ENCODE results near the gene RAB22A.

RAB22A gene

DNA sequence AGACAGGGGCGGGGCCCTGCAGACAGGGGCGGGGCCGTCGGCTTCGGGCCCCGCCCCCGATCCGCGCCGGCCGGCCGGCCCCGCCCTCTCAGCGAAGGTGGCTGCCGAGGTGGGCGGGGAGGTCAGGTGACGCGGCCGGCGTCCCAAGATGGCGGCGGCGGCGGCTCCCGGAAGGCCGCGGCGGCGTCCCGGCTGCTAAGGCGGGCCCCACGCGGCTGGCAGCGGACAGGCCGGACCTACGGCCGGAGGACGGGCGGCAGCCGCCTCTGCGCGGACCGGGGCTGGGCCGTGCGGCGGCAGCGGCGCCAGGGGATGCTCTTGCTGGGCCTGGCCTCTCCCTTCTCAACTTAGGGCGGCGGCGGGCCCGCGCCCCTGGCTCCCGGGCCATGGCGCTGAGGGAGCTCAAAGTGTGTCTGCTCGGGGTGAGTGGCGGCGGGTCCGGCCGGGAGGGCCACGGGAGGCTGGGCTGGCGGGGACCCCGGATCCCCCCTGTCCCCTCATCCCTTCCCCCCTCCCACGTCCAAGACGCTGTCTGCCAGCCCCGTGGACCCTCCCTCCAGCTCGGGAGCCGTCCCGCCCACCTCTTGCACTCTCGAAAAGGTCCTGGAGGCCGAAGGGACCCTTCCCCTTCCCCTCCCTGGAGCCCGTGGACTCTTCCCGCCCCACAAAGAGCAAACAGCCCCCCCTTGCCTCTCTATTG lies at the start of gene RAB22A:
Gene RAB22A (plus strand): TSS at position 125 of the 700 bp plus-strand sequence. CDS start 262 bp downstream, at position 387.
- Histone ChIP-seq H3K4me3 (ENCODE audit: low read length in 2 of 2) (peak within 1 kb of the TSS; percentile 79 to 84), H3K9me3 (ENCODE audit: control insufficient read depth in 2 of 2, low read length in 2 of 2) (no peaks in the 10 kb centered on the region), H3K27me3 (ENCODE audit: control insufficient read depth in 2 of 2, insufficient read depth in 2 of 2, low read length in 2 of 2) (no peaks in the 10 kb centered on the region), H3K27ac (ENCODE audit: low read depth in 2 of 2, low read length in 2 of 2) (peak within 1 kb of the TSS; percentile 80 to 87), H3K4me1 (ENCODE audit: control insufficient read depth in 2 of 2, insufficient read depth in 2 of 2, low read length in 2 of 2) (peaks cover 14 to 21% of the 10 kb centered on the region in 2 donors), H3K9ac (ENCODE audit: low read depth in 1 of 2, low read length in 2 of 2) (peak within 1 kb of the TSS; percentile 74 to 82), H3K36me3 (ENCODE audit: control insufficient read depth in 2 of 2, insufficient read depth in 2 of 2, low read length in 2 of 2) (peaks cover 9 to 13% of the 10 kb centered on the region in 2 donors)

- H3K27ac ChIP-seq (ENCODE audit: low read depth in 2 of 2, low read length in 2 of 2) = no peak overlapping the region
- peaks cover 0 to 26% of the 10 kb centered on the region in 2 donors for H3K36me3 ChIP-seq (ENCODE audit: control insufficient read depth in 2 of 2, insufficient read depth in 2 of 2, low read length in 2 of 2)
- H3K4me1 ChIP-seq (ENCODE audit: control insufficient read depth in 2 of 2, insufficient read depth in 2 of 2, low read length in 2 of 2) = peaks cover 5 to 10% of the 10 kb centered on the region in 2 donors
- no peaks in the 10 kb centered on the region for H3K27me3 ChIP-seq (ENCODE audit: control insufficient read depth in 2 of 2, insufficient read depth in 2 of 2, low read length in 2 of 2)
- no peaks in the 10 kb centered on the region for H3K9me3 ChIP-seq (ENCODE audit: control insufficient read depth in 2 of 2, low read length in 2 of 2)
- H3K4me3 ChIP-seq (ENCODE audit: low read length in 2 of 2) = no peak overlapping the region
- H3K9ac ChIP-seq (ENCODE audit: low read depth in 1 of 2, low read length in 2 of 2) = no peak overlapping the region
Measured at GRCh38 chr20:58260006-58260405, 49.5 kb upstream of the RAB22A start.

DNA sequence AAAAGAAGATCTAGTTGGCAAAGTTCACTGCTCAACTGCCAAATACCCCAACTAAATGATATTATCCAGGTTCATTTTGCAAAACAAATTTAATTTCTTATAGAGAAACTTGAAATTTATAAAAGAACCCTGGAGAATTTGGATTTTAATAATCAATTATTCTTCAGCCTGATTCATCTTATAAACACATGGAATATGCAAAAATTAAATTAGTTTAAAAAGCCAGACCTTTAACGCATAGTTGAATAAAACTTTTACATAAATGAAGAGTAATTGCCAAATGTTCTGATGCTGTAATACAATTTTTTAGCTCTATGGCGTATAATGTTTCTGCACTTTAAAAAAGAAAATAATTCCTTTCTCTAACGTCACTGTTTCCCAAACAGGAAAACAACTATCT lies 47.9 kb upstream of the RAB22A start:
- no peak overlapping the region for H3K9ac ChIP-seq (ENCODE audit: low read depth in 1 of 2, low read length in 2 of 2)
- H3K4me1 ChIP-seq (ENCODE audit: control insufficient read depth in 2 of 2, insufficient read depth in 2 of 2, low read length in 2 of 2) = peaks cover 5 to 10% of the 10 kb centered on the region in 2 donors
- no peaks in the 10 kb centered on the region for H3K9me3 ChIP-seq (ENCODE audit: control insufficient read depth in 2 of 2, low read length in 2 of 2)
- peaks cover 0 to 34% of the 10 kb centered on the region in 2 donors for H3K36me3 ChIP-seq (ENCODE audit: control insufficient read depth in 2 of 2, insufficient read depth in 2 of 2, low read length in 2 of 2)
- no peak overlapping the region for H3K4me3 ChIP-seq (ENCODE audit: low read length in 2 of 2)
- no peaks in the 10 kb centered on the region for H3K27me3 ChIP-seq (ENCODE audit: control insufficient read depth in 2 of 2, insufficient read depth in 2 of 2, low read length in 2 of 2)
- H3K27ac ChIP-seq (ENCODE audit: low read depth in 2 of 2, low read length in 2 of 2) = no peak overlapping the region

DNA sequence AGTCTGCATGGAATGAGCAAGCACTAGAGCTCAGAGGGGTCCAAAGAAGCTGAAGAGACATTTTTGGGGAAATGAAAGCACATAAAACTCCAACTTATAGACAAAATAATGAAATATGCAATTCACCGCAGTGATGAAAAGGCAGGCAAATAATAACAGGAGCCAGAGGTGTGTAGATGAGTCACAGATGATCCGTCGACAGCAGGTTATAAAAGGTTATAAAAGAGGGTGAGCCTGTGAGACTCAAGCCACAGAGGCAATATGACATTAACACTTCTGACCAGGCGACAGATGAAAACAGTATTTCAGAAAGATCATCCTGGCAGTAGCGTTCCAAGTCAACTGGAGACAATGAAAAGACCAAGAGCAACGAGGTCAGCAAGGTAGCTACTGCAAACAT lies 45.2 kb upstream of the RAB22A start:
- Histone ChIP-seq H3K27me3 (ENCODE audit: control insufficient read depth in 2 of 2, insufficient read depth in 2 of 2, low read length in 2 of 2) (no peaks in the 10 kb centered on the region), H3K4me1 (ENCODE audit: control insufficient read depth in 2 of 2, insufficient read depth in 2 of 2, low read length in 2 of 2) (peaks cover 19 to 28% of the 10 kb centered on the region in 2 donors), H3K36me3 (ENCODE audit: control insufficient read depth in 2 of 2, insufficient read depth in 2 of 2, low read length in 2 of 2) (peaks cover 3 to 39% of the 10 kb centered on the region in 2 donors), H3K9ac (ENCODE audit: low read depth in 1 of 2, low read length in 2 of 2) (no peak overlapping the region), H3K9me3 (ENCODE audit: control insufficient read depth in 2 of 2, low read length in 2 of 2) (no peaks in the 10 kb centered on the region), H3K27ac (ENCODE audit: low read depth in 2 of 2, low read length in 2 of 2) (peak overlapping the region; percentile 39 to 52), H3K4me3 (ENCODE audit: low read length in 2 of 2) (no peak overlapping the region)

DNA sequence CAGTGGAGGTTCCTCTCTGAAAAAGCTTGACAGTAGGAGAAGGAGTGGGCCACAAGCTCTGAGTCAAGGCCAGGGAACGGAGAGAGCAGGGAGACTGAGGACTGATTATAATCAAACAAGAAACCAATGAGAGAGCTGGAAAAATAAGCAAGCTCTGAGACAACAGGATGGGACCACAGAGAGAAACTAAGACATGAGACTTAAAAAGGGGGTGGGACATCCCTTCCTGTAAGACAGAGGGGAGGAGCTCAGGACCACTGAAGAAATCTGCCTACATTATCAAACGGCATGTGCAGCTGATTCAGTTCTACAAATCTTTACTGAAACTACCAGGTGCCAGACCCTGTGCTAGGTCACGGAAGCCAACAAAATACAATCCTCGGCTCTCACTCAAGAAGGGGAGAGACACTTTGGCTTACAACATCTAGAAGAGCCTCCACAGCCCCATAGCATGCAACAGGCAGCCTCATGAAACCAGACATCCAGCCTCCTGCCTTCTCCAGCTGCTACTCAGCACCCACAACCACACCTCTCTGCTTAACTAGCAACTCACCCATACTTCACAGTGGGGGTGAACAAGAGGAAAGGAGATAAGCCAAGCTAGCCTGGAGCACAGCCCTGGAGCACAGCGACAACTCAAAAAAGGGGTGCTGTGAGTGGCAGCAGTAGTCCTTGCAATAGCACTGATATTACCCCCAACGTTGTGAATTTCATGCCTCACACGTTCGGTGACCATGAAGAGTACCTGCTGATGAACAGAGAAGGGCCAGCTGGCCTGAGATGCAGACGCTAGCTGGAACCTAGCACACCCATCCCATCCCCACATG lies 41.9 kb upstream of the RAB22A start:
- no peaks in the 10 kb centered on the region for H3K9me3 ChIP-seq (ENCODE audit: control insufficient read depth in 2 of 2, low read length in 2 of 2)
- H3K27ac ChIP-seq (ENCODE audit: low read depth in 2 of 2, low read length in 2 of 2) = no peak overlapping the region
- no peaks in the 10 kb centered on the region for H3K27me3 ChIP-seq (ENCODE audit: control insufficient read depth in 2 of 2, insufficient read depth in 2 of 2, low read length in 2 of 2)
- no peak overlapping the region for H3K4me3 ChIP-seq (ENCODE audit: low read length in 2 of 2)
- peaks cover 3 to 24% of the 10 kb centered on the region in 2 donors for H3K36me3 ChIP-seq (ENCODE audit: control insufficient read depth in 2 of 2, insufficient read depth in 2 of 2, low read length in 2 of 2)
- peaks cover 22 to 28% of the 10 kb centered on the region in 2 donors for H3K4me1 ChIP-seq (ENCODE audit: control insufficient read depth in 2 of 2, insufficient read depth in 2 of 2, low read length in 2 of 2)
- no peak overlapping the region for H3K9ac ChIP-seq (ENCODE audit: low read depth in 1 of 2, low read length in 2 of 2)

- Histone ChIP-seq H3K36me3 (ENCODE audit: control insufficient read depth in 2 of 2, insufficient read depth in 2 of 2, low read length in 2 of 2) (peaks cover 3 to 20% of the 10 kb centered on the region in 2 donors), H3K9me3 (ENCODE audit: control insufficient read depth in 2 of 2, low read length in 2 of 2) (no peaks in the 10 kb centered on the region), H3K27me3 (ENCODE audit: control insufficient read depth in 2 of 2, insufficient read depth in 2 of 2, low read length in 2 of 2) (no peaks in the 10 kb centered on the region), H3K27ac (ENCODE audit: low read depth in 2 of 2, low read length in 2 of 2) (peak overlapping the region in 1 of 2 donors; percentile 44), H3K9ac (ENCODE audit: low read depth in 1 of 2, low read length in 2 of 2) (no peak overlapping the region), H3K4me1 (ENCODE audit: control insufficient read depth in 2 of 2, insufficient read depth in 2 of 2, low read length in 2 of 2) (peaks cover 22 to 28% of the 10 kb centered on the region in 2 donors), H3K4me3 (ENCODE audit: low read length in 2 of 2) (no peak overlapping the region)
Measured at GRCh38 chr20:58268421-58268821, 41.1 kb upstream of the RAB22A start.

- H3K4me3 ChIP-seq (ENCODE audit: low read length in 2 of 2) = no peak overlapping the region
- no peak overlapping the region for H3K9ac ChIP-seq (ENCODE audit: low read depth in 1 of 2, low read length in 2 of 2)
- no peaks in the 10 kb centered on the region for H3K9me3 ChIP-seq (ENCODE audit: control insufficient read depth in 2 of 2, low read length in 2 of 2)
- H3K27me3 ChIP-seq (ENCODE audit: control insufficient read depth in 2 of 2, insufficient read depth in 2 of 2, low read length in 2 of 2) = no peaks in the 10 kb centered on the region
- H3K4me1 ChIP-seq (ENCODE audit: control insufficient read depth in 2 of 2, insufficient read depth in 2 of 2, low read length in 2 of 2) = peaks cover 22 to 26% of the 10 kb centered on the region in 2 donors
- peak overlapping the region in 1 of 2 donors; percentile 44 for H3K27ac ChIP-seq (ENCODE audit: low read depth in 2 of 2, low read length in 2 of 2)
- H3K36me3 ChIP-seq (ENCODE audit: control insufficient read depth in 2 of 2, insufficient read depth in 2 of 2, low read length in 2 of 2) = peaks cover 3 to 20% of the 10 kb centered on the region in 2 donors
Measured at GRCh38 chr20:58268936-58269619, 40.4 kb upstream of the RAB22A start.

- Histone ChIP-seq H3K36me3 (ENCODE audit: control insufficient read depth in 2 of 2, insufficient read depth in 2 of 2, low read length in 2 of 2) (peaks cover 3 to 5% of the 10 kb centered on the region in 2 donors), H3K27ac (ENCODE audit: low read depth in 2 of 2, low read length in 2 of 2) (no peak overlapping the region), H3K27me3 (ENCODE audit: control insufficient read depth in 2 of 2, insufficient read depth in 2 of 2, low read length in 2 of 2) (no peaks in the 10 kb centered on the region), H3K9ac (ENCODE audit: low read depth in 1 of 2, low read length in 2 of 2) (no peak overlapping the region), H3K9me3 (ENCODE audit: control insufficient read depth in 2 of 2, low read length in 2 of 2) (no peaks in the 10 kb centered on the region), H3K4me3 (ENCODE audit: low read length in 2 of 2) (no peak overlapping the region), H3K4me1 (ENCODE audit: control insufficient read depth in 2 of 2, insufficient read depth in 2 of 2, low read length in 2 of 2) (peaks cover 17 to 18% of the 10 kb centered on the region in 2 donors)
Measured at GRCh38 chr20:58271606-58272351, 37.7 kb upstream of the RAB22A start.

GRCh38 chr20:58274384-58274783 lies 35.1 kb upstream of the RAB22A start:
- peaks cover 0 to 1% of the 10 kb centered on the region in 2 donors for H3K4me1 ChIP-seq (ENCODE audit: control insufficient read depth in 2 of 2, insufficient read depth in 2 of 2, low read length in 2 of 2)
- no peak overlapping the region for H3K9ac ChIP-seq (ENCODE audit: low read depth in 1 of 2, low read length in 2 of 2)
- no peak overlapping the region for H3K4me3 ChIP-seq (ENCODE audit: low read length in 2 of 2)
- no peak overlapping the region for H3K27ac ChIP-seq (ENCODE audit: low read depth in 2 of 2, low read length in 2 of 2)
- no peaks in the 10 kb centered on the region for H3K9me3 ChIP-seq (ENCODE audit: control insufficient read depth in 2 of 2, low read length in 2 of 2)
- H3K36me3 ChIP-seq (ENCODE audit: control insufficient read depth in 2 of 2, insufficient read depth in 2 of 2, low read length in 2 of 2) = no peaks in the 10 kb centered on the region
- no peaks in the 10 kb centered on the region for H3K27me3 ChIP-seq (ENCODE audit: control insufficient read depth in 2 of 2, insufficient read depth in 2 of 2, low read length in 2 of 2)
